GM12878 (cell line): ENCODE data around the gene TCOF1.

Experiments used
- CBX3 ChIP-seq: fragments of 200-600 bp; sonication (generic); IDR thresholded peaks from 2 replicates; pipeline ENCODE4 v1.6.1; 2016; ENCODE audit warnings: low read depth, borderline replicate concordance
- CEBPB ChIP-seq, 2 experiments: fragments of 150-350 bp in 1 of 2; IDR thresholded peaks; 2 replicates each; pipeline ENCODE4 v1.6.1; 2012 to 2014; ENCODE audit warnings: low read depth in 2 of 2, low read length in 2 of 2, borderline replicate concordance in 1 of 2, inconsistent platforms in 1 of 2
- CREB1 ChIP-seq: IDR thresholded peaks from 2 replicates; pipeline ENCODE4 v1.6.1; 2012; ENCODE audit warnings: low read depth, mild to moderate bottlenecking, inconsistent platforms
- CTCF ChIP-seq, 3 experiments: IDR thresholded peaks in 2 of 3; conservative IDR thresholded peaks in 1 of 3; 2 replicates each; pipeline ENCODE4 v1.5.1; 2011; ENCODE audit warnings: low read depth in 3 of 3, low read length in 3 of 3, mild to moderate bottlenecking in 3 of 3, control low read depth in 2 of 3, moderate library complexity in 2 of 3, inconsistent platforms in 1 of 3, mixed read lengths in 1 of 3; ENCODE audit not compliant: control insufficient read depth in 2 of 3, insufficient read depth in 1 of 3; ENCODE audit errors: extremely low read depth in 1 of 3
- ELK1 ChIP-seq: IDR thresholded peaks from 2 replicates; pipeline ENCODE4 v1.6.1; 2012; ENCODE audit warnings: low read depth, low read length, improper control_type of control experiment
- JUND ChIP-seq: IDR thresholded peaks from 2 replicates; pipeline ENCODE4 v1.6.1; 2012; ENCODE audit warnings: low read depth, mild to moderate bottlenecking, low read length, improper control_type of control experiment, moderate library complexity
- KDM1A ChIP-seq: fragments of 200-600 bp; sonication (generic); IDR thresholded peaks from 2 replicates; pipeline ENCODE4 v1.6.1; 2016; ENCODE audit warnings: borderline replicate concordance
- NBN ChIP-seq: fragments of 450-650 bp; IDR thresholded peaks from 2 replicates; pipeline ENCODE4 v1.6.1; 2016
- POLR2A ChIP-seq: IDR thresholded peaks from 2 replicates; pipeline ENCODE4 v1.6.1; 2011; ENCODE audit warnings: low read depth, mild to moderate bottlenecking, low read length
- RFX5 ChIP-seq: IDR thresholded peaks from 2 replicates; pipeline ENCODE4 v1.6.1; 2011; ENCODE audit warnings: low read depth, low read length, improper control_type of control experiment
- YY1 ChIP-seq: IDR thresholded peaks from 2 replicates; pipeline ENCODE4 v1.6.1; 2011; ENCODE audit warnings: low read depth, mild to moderate bottlenecking, low read length

- TF ChIP-seq CREB1 (no peak), KDM1A (no peak), CTCF (IDR thresholded peaks at IDR 0.05 in 2 of 3, conservative IDR thresholded peaks at IDR 0.05 in 1 of 3; ENCODE audit: control insufficient read depth in 2 of 3, extremely low read depth in 1 of 3, insufficient read depth in 1 of 3, low read depth in 3 of 3, low read length in 3 of 3) (no peak), RFX5 (no peak), ELK1 (no peak), CEBPB (IDR thresholded peaks at IDR 0.05; ENCODE audit: borderline replicate concordance in 1 of 2, low read depth in 2 of 2, low read length in 2 of 2) (no peak), CBX3 (no peak), JUND (no peak), YY1 (no peak), NBN (no peak), POLR2A (no peak)
Observed at GRCh38 chr5:150448334-150448733, 90.8 kb downstream of the TCOF1 start.
